ENCODE results near the gene TMEM178A.
"Not testable (repeated sequence)": the region's sequence is repeated elsewhere in the genome, so short reads cannot be mapped to it uniquely, and the experiment has no call there.

Gene TMEM178A

GRCh38 chr2:39649511-39649910 is 16.2 kb upstream of the TMEM178A start:
- no peak for DNase-seq

- no peak for DNase-seq
Observed at GRCh38 chr2:39650468-39650867, 15.2 kb upstream of the TMEM178A start.

GRCh38 chr2:39656215-39656614 is 9.5 kb upstream of the TMEM178A start:
- DNase-seq, result not testable (repeated sequence)

- DNase-seq, result no peak
Observed at GRCh38 chr2:39657287-39657937, 8.3 kb upstream of the TMEM178A start.

- DNase-seq, result no peak
Observed at GRCh38 chr2:39658371-39658770, 7.3 kb upstream of the TMEM178A start.

GRCh38 chr2:39659765-39660611 is 5.7 kb upstream of the TMEM178A start:
- no peak for DNase-seq

- no peak for DNase-seq
Observed at GRCh38 chr2:39660612-39661236, 5.0 kb upstream of the TMEM178A start.

GRCh38 chr2:39661826-39662225 is 3.9 kb upstream of the TMEM178A start:
- DNase-seq, result no peak

- DNase-seq, result no peak
Observed at GRCh38 chr2:39663187-39663930, 2.4 kb upstream of the TMEM178A start.

GRCh38 chr2:39664232-39664887 is 1.4 kb upstream of the TMEM178A start:
- DNase-seq, result no peak

GRCh38 chr2:39664888-39665591 is 677 bp upstream of the TMEM178A start:
- DNase-seq, result no peak

GRCh38 chr2:39666491-39667101 is 879 bp downstream of the TMEM178A start:
- DNase-seq, result no peak

- no peak for DNase-seq
Observed at GRCh38 chr2:39667104-39667885, 1.6 kb downstream of the TMEM178A start.

GRCh38 chr2:39667886-39668276 is 2.2 kb downstream of the TMEM178A start:
- no peak for DNase-seq

GRCh38 chr2:39668576-39669080 is 2.9 kb downstream of the TMEM178A start:
- DNase-seq, result no peak

GRCh38 chr2:39671604-39672003 is 5.9 kb downstream of the TMEM178A start:
- DNase-seq, result no peak

GRCh38 chr2:39673018-39673417 is 7.3 kb downstream of the TMEM178A start:
- no peak for DNase-seq

- no peak for DNase-seq
Observed at GRCh38 chr2:39676342-39676741, 10.6 kb downstream of the TMEM178A start.

GRCh38 chr2:39678170-39678569 is 12.5 kb downstream of the TMEM178A start:
- DNase-seq, result no peak

- no peak for DNase-seq
Observed at GRCh38 chr2:39679805-39680204, 14.1 kb downstream of the TMEM178A start.
